H1 (cell line): ENCODE results near the gene KLHL33. TPM values are rescaled to one million over a fixed set of nuclear protein-coding genes. Genes with fewer than 3 reads are reported as not detected.

Source experiments
- CTCF ChIA-PET: fragments of 300-600 bp; sonication (Branson Sonifier 250); formaldehyde crosslinking; loops from one replicate; lab custom pipeline; 2021; ENCODE audit not compliant: partially characterized antibody; lab: Charles Lee
- POLR2A ChIA-PET: fragments of 300-600 bp; sonication (Branson Sonifier 250); formaldehyde crosslinking; loops from one replicate; lab custom pipeline; 2021; ENCODE audit warnings: inconsistent platforms; ENCODE audit not compliant: partially characterized antibody; lab: Charles Lee
- DNase-seq, 2 experiments: peaks; one replicate each; pipeline versions ENCODE4 v3.0.0 to v3.0.0-alpha.2; 2010 to 2022; ENCODE audit warnings: low spot score in 2 of 2, low read depth in 1 of 2, mixed read lengths in 1 of 2
- FAIRE-seq: peaks from 2 replicates; lab custom pipeline; 2011; peaks lifted over from hg19 to GRCh38; lab: Jason Lieb, UNC
- H2AFZ ChIP-seq: 2 replicates; pipeline ENCODE4 v1.8.1; 2012; ENCODE audit warnings: low read length, inconsistent platforms
- H2AK5ac ChIP-seq: 2 replicates; pipeline ENCODE4 v1.6.1; 2013; ENCODE audit warnings: low read depth, low read length
- H2BK120ac ChIP-seq: replicated peaks from 2 replicates; pipeline ENCODE3; 2013; ENCODE audit warnings: low read depth, low read length, inconsistent platforms
- H2BK12ac ChIP-seq: 2 replicates; pipeline ENCODE4 v1.6.1; 2013; ENCODE audit warnings: low read depth, low read length
- H2BK15ac ChIP-seq: 2 replicates; pipeline ENCODE4 v1.6.1; 2013; ENCODE audit warnings: low read length
- H2BK20ac ChIP-seq: 2 replicates; pipeline ENCODE4 v1.6.1; 2013; ENCODE audit warnings: low read length
- H2BK5ac ChIP-seq: 2 replicates; pipeline ENCODE4 v1.6.1; 2013; ENCODE audit warnings: low read depth, low read length
- H3K14ac ChIP-seq: 2 replicates; pipeline ENCODE4 v1.6.1; 2013; ENCODE audit warnings: inconsistent platforms; ENCODE audit not compliant: insufficient read length
- H3K18ac ChIP-seq: 2 replicates; pipeline ENCODE4 v1.6.1; 2013; ENCODE audit warnings: low read length; ENCODE audit errors: extremely low read depth
- H3K23ac ChIP-seq: 2 replicates; pipeline ENCODE4 v1.6.1; 2013; ENCODE audit warnings: inconsistent platforms; ENCODE audit not compliant: insufficient read length
- H3K23me2 ChIP-seq: 2 replicates; pipeline ENCODE4 v1.6.1; 2013; ENCODE audit warnings: low read depth, low read length
- H3K27ac ChIP-seq: 2 replicates; pipeline ENCODE4 v1.6.1; 2011; ENCODE audit warnings: low read depth, low read length, inconsistent platforms
- H3K27me3 ChIP-seq, 4 experiments: replicated peaks in 1 of 4; 1 replicate in 1 of 4; 2 replicates in 3 of 4; pipeline versions ENCODE4 v1.6.1 to v1.8.1; 2011 to 2013; ENCODE audit warnings: low read length in 3 of 4, mild to moderate bottlenecking in 3 of 4, inconsistent platforms in 2 of 4, mixed read lengths in 2 of 4, moderate library complexity in 1 of 4; ENCODE audit not compliant: control insufficient read depth in 3 of 4, insufficient read depth in 3 of 4; ENCODE audit errors: extremely low read depth in 1 of 4
- H3K36me3 ChIP-seq, 4 experiments: 2 replicates each; pipeline versions ENCODE4 v1.6.1 to v1.8.1; 2011 to 2013; ENCODE audit warnings: mild to moderate bottlenecking in 4 of 4, low read length in 3 of 4, moderate library complexity in 2 of 4, control low read depth in 1 of 4, inconsistent platforms in 1 of 4; ENCODE audit not compliant: insufficient read depth in 4 of 4, control insufficient read depth in 2 of 4
- H3K4ac ChIP-seq: replicated peaks from 2 replicates; pipeline ENCODE3; 2013; ENCODE audit warnings: low read length, low read depth, mixed read lengths, inconsistent platforms; ENCODE audit not compliant: insufficient read length
- H3K4me1 ChIP-seq, 4 experiments: replicated peaks in 1 of 4; 1 replicate in 1 of 4; 2 replicates in 3 of 4; pipeline versions ENCODE4 v1.6.1 to v1.8.1; 2011 to 2013; ENCODE audit warnings: low read length in 3 of 4, inconsistent platforms in 2 of 4, mixed read lengths in 1 of 4; ENCODE audit not compliant: insufficient read depth in 4 of 4, control insufficient read depth in 3 of 4
- H3K4me2 ChIP-seq, 2 experiments: 2 replicates each; pipeline versions ENCODE4 v1.6.1 to v1.8.1; 2011 to 2013; ENCODE audit warnings: low read depth in 2 of 2, low read length in 2 of 2, control low read depth in 1 of 2, inconsistent platforms in 1 of 2, mild to moderate bottlenecking in 1 of 2; ENCODE audit not compliant: insufficient read depth in 1 of 2
- H3K4me3 ChIP-seq, 4 experiments: fragments of 200-600, 300-600 bp in 1 of 4; sonication (generic), shearing (Covaris generic), sonication (Bioruptor Twin) in 1 of 4; 2 replicates each; pipeline versions ENCODE4 v1.5.1 to v1.8.1; 2011 to 2016; ENCODE audit warnings: low read length in 4 of 4, low read depth in 3 of 4, control low read depth in 2 of 4, inconsistent platforms in 2 of 4, mild to moderate bottlenecking in 2 of 4, mixed read lengths in 1 of 4, moderate library complexity in 1 of 4; ENCODE audit not compliant: insufficient read depth in 2 of 4; ENCODE audit errors: extremely low read depth in 1 of 4
- H3K56ac ChIP-seq: replicated peaks from 2 replicates; pipeline ENCODE3; 2013; ENCODE audit warnings: low read depth, mild to moderate bottlenecking, mixed read lengths, low read length, inconsistent platforms; ENCODE audit not compliant: insufficient read length
- H3K79me1 ChIP-seq: 2 replicates; pipeline ENCODE4 v1.6.1; 2013; ENCODE audit warnings: low read depth, low read length, control low read depth
- H3K79me2 ChIP-seq, 2 experiments: 2 replicates each; pipeline versions ENCODE4 v1.6.1 to v1.8.1; 2012 to 2013; ENCODE audit warnings: low read length in 2 of 2, mild to moderate bottlenecking in 2 of 2, inconsistent platforms in 1 of 2; ENCODE audit not compliant: insufficient read depth in 2 of 2, control insufficient read depth in 1 of 2
- H3K9ac ChIP-seq, 4 experiments: replicated peaks in 1 of 4; 1 replicate in 1 of 4; 2 replicates in 3 of 4; pipeline versions ENCODE4 v1.6.1 to v1.8.1; 2011 to 2013; ENCODE audit warnings: low read depth in 3 of 4, low read length in 3 of 4, control low read depth in 2 of 4, mild to moderate bottlenecking in 2 of 4, moderate library complexity in 2 of 4, inconsistent platforms in 1 of 4; ENCODE audit errors: extremely low read depth in 1 of 4
- H3K9me3 ChIP-seq, 2 experiments: 2 replicates each; pipeline versions ENCODE4 v1.6.1 to v1.8.1; 2012 to 2013; ENCODE audit warnings: mild to moderate bottlenecking in 2 of 2, moderate library complexity in 2 of 2, control low read depth in 1 of 2, inconsistent platforms in 1 of 2, low read depth in 1 of 2, low read length in 1 of 2, mixed read lengths in 1 of 2; ENCODE audit not compliant: insufficient read depth in 2 of 2
- H4K20me1 ChIP-seq, 2 experiments: replicated peaks in 1 of 2; 2 replicates each; pipeline versions ENCODE3 to v1.8.1; 2011 to 2013; ENCODE audit warnings: inconsistent platforms in 2 of 2, low read length in 2 of 2, mild to moderate bottlenecking in 1 of 2; ENCODE audit not compliant: insufficient read depth in 2 of 2, control insufficient read depth in 1 of 2
- H4K5ac ChIP-seq: 2 replicates; pipeline ENCODE4 v1.6.1; 2013; ENCODE audit warnings: low read length, low read depth, mixed read lengths, inconsistent platforms; ENCODE audit not compliant: insufficient read length
- H4K8ac ChIP-seq: 2 replicates; pipeline ENCODE4 v1.8.0; 2013; ENCODE audit warnings: mild to moderate bottlenecking, moderate library complexity, low read length, inconsistent platforms; ENCODE audit not compliant: insufficient read depth; ENCODE audit errors: extremely low read depth
- H4K91ac ChIP-seq: replicated peaks from 2 replicates; pipeline ENCODE3; 2013; ENCODE audit warnings: low read length, mixed read lengths, inconsistent platforms; ENCODE audit not compliant: insufficient read length
- CEBPB ChIP-seq: IDR thresholded peaks from 2 replicates; pipeline ENCODE4 v1.6.1; 2012; ENCODE audit warnings: low read depth, low read length
- CTBP2 ChIP-seq: IDR thresholded peaks from 2 replicates; pipeline ENCODE4 v1.7.0; 2011; ENCODE audit warnings: borderline replicate concordance, mild to moderate bottlenecking, moderate library complexity, mixed read lengths, low read length; ENCODE audit not compliant: insufficient read depth, insufficient read length
- FOSL1 ChIP-seq: IDR thresholded peaks from 2 replicates; pipeline ENCODE4 v1.6.1; 2011; ENCODE audit warnings: mild to moderate bottlenecking, low read depth, low read length, moderate library complexity; ENCODE audit not compliant: insufficient read depth
- GTF2F1 ChIP-seq: IDR thresholded peaks from 2 replicates; pipeline ENCODE4 v1.6.1; 2012; ENCODE audit warnings: low read depth, low read length, improper control_type of control experiment, borderline replicate concordance
- HDAC2 ChIP-seq, 2 experiments: fragments of 300-600 bp in 1 of 2; sonication (generic) in 1 of 2; IDR thresholded peaks; 2 replicates each; pipeline ENCODE4 v1.6.1; 2011 to 2012; ENCODE audit warnings: low read depth in 2 of 2, low read length in 2 of 2, mild to moderate bottlenecking in 2 of 2, moderate library complexity in 2 of 2, borderline replicate concordance in 1 of 2, inconsistent platforms in 1 of 2
- JUN ChIP-seq: IDR thresholded peaks from 2 replicates; pipeline ENCODE4 v1.6.1; 2011; ENCODE audit warnings: low read depth, mild to moderate bottlenecking, improper control_type of control experiment, low read length
- POU5F1 ChIP-seq: IDR thresholded peaks from 2 replicates; pipeline ENCODE4 v1.6.1; 2011; ENCODE audit warnings: low read depth, mild to moderate bottlenecking, low read length, moderate library complexity
- WGBS, 2 experiments: shearing (Covaris generic) in 1 of 2; methylation state at CpG; one replicate each; pipeline versions ENCODE4 v1.1.6 to v1.1.7; 2013 to 2015; ENCODE audit warnings: low lambda C conversion rate in 2 of 2, mixed read lengths in 2 of 2, inconsistent platforms in 1 of 2, low coverage in 1 of 2, missing lambda C conversion rate in 1 of 2; ENCODE audit not compliant: insufficient replicate concordance in 2 of 2, insufficient coverage in 1 of 2, insufficient read length in 1 of 2; ENCODE audit errors: extremely low coverage in 1 of 2, missing lambda C conversion rate in 1 of 2; 5-methylcytosine and 5-hydroxymethylcytosine counted together
- polyA plus RNA-seq, 7 experiments: library from polyadenylated mRNA; depleted of rRNA in 3 of 7; stranded (reverse) in 5 of 7; unstranded in 2 of 7; fragments of >200 nt in 5 of 7; fragments of 200-250 nt in 2 of 7; gene quantifications; 1 replicate in 5 of 7; 2 replicates in 1 of 7; 4 replicates in 1 of 7; pipeline versions ENCODE4 v1.2.1 to v1.2.3, GENCODE V29; 2011 to 2013; ENCODE audit warnings: missing spikeins in 2 of 7, mixed read lengths in 2 of 7
- total RNA-seq: library from RNA; stranded (reverse); fragmentation: NEBNext Ultra II Directional; extraction: Animal tissue kit (Norgen Biotek cat#: 25700); gene quantifications from 2 replicates; pipeline ENCODE4 v1.2.1, GENCODE V29; 2021
- TF ChIP-seq, protein P1 (sequence below): IDR thresholded peaks from 2 replicates; pipeline ENCODE4 v1.6.1; 2011; ENCODE audit warnings: low read depth, mild to moderate bottlenecking, low read length; ENCODE audit not compliant: insufficient read depth

KLHL33 gene
- total and polyA plus RNA-seq, 2 of the 8 experiments (the other 6 are each of a cell fraction or from before 2014, with no cell fraction given), result 0.11 to 0.17 TPM

DNA sequence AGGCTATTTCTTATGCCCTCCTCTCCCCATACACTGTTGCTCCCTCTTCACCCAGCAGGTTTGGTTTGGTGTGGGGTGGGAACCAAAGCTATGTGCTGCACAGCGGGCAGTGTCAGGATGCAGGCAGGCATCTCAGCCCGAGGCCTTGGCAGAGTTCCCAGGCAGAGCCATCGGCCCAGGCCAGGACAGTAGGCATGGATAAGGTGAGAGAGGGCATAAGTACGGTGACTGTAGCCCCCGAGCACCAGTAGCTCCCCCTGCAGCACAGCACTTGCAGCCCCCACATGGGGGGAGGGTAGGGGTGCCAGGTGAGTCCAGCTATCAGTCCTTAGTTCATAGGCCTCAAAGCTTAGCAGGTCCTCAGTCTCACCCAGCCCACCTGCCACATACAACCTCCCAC is 7.2 kb downstream of the KLHL33 start:
- peaks cover 2% of the 10 kb centered on the region; the same call in 1 of the 2 replicates for H3K23me2 ChIP-seq
- no peak overlapping the region for H3K23ac ChIP-seq
- FAIRE-seq, result no peak
- H2AFZ ChIP-seq, result no peak overlapping the region
- no peak for DNase-seq
- no peak overlapping the region for H2BK12ac ChIP-seq
- no peak overlapping the region for H4K5ac ChIP-seq
- no peak overlapping the region for H3K27ac ChIP-seq
- no peak overlapping the region for H2BK20ac ChIP-seq
- no peaks in the 10 kb centered on the region for H4K20me1 ChIP-seq
- no peak overlapping the region for H3K4me3 ChIP-seq
- ChIA-PET POLR2A (interaction anchor here (1.1 to 1.4 kb wide), 3 partner anchors 18 to 41 kb away, joined by 3 to 4 read pairs (median 3); no protein-coding TSS in a partner anchor), CTCF (interaction anchor here (0.9 to 1.6 kb wide), 4 partner anchors 13 to 180 kb away, joined by 3 to 6 read pairs (median 4); no protein-coding TSS in a partner anchor)
- H4K91ac ChIP-seq, result no peak overlapping the region
- no peaks in the 10 kb centered on the region for H3K79me1 ChIP-seq
- TF ChIP-seq CEBPB (no peak), FOSL1 (no peak), GTF2F1 (no peak), POU5F1 (no peak), CTBP2 (no peak), HDAC2 (IDR thresholded peaks at IDR 0.05; ENCODE audit: borderline replicate concordance in 1 of 2, low read depth in 2 of 2, low read length in 2 of 2) (no peak), JUN (no peak)
- TF ChIP-seq, protein P1, sequence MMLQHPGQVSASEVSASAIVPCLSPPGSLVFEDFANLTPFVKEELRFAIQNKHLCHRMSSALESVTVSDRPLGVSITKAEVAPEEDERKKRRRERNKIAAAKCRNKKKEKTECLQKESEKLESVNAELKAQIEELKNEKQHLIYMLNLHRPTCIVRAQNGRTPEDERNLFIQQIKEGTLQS, result no peak
- no peaks in the 10 kb centered on the region for H3K4me1 ChIP-seq
- no peak overlapping the region for H3K18ac ChIP-seq
- no peaks in the 10 kb centered on the region for H3K79me2 ChIP-seq
- H3K4ac ChIP-seq, result no peak overlapping the region
- no peak overlapping the region for H3K4me2 ChIP-seq
- no peaks in the 10 kb centered on the region for H3K36me3 ChIP-seq
- H3K9ac ChIP-seq, result no peak overlapping the region
- 89% methylated on average over 5 of the region's 5 CpGs; no CpG with 5 or more reads in 1 of the 2 experiments for WGBS, 2 experiments
- no peak overlapping the region for H2BK15ac ChIP-seq
- no peaks in the 10 kb centered on the region for H3K9me3 ChIP-seq
- no peak overlapping the region for H3K56ac ChIP-seq
- H2BK5ac ChIP-seq, result no peak overlapping the region
- H3K14ac ChIP-seq, result no peak overlapping the region
- H2BK120ac ChIP-seq, result no peak overlapping the region
- H3K27me3 ChIP-seq, result no peaks in the 10 kb centered on the region; a peak in 1 of 7 replicates
- peak overlapping the region; percentile 79 for H4K8ac ChIP-seq
- no peak overlapping the region for H2AK5ac ChIP-seq
